Astrocyte of the spinal cord (primary cell): Measurements from ENCODE around the gene CASZ1.
A peak's percentile ranks its signal among the peaks of the same experiment; 100 is the strongest.

Source experiments
- DNase-seq: peaks from one replicate; pipeline ENCODE4 v3.0.0; 2011; ENCODE audit warnings: low read depth, low spot score
- H3K4me3 ChIP-seq: 2 replicates; pipeline ENCODE4 v1.5.1; 2011; ENCODE audit warnings: low read depth, mild to moderate bottlenecking, low read length, moderate library complexity
- in situ Hi-C: cut with HindIII; loops from 2 replicates; pipeline ENCODE4 v1.10.0; 2017; ENCODE audit warnings: low sequenced_read_pairs
- TF ChIP-seq, protein P1 (sequence below): IDR thresholded peaks from 2 replicates; pipeline ENCODE4 v1.5.1; 2012; ENCODE audit warnings: low read depth, mild to moderate bottlenecking, low read length, inconsistent platforms

Gene CASZ1

DNA sequence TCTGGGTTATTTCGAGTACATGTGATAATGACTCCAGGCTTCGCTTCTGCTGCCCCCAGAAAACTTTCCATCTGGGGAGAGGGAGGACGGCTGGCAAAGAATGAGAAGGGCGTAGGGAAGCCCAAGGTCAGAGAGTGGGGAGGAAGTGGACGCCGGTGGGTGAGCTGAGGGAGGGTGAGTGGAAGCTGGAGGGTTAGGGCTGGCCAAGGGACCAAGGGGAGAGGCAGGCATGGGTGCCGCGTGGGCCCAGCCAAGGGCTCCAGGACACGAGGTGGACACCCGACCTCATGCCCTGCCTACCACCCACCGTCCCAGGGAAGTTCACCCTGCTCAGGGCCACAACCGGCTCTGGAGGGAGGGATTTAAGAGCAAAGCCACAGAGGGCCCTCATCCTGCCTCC, 75.8 kb downstream of the CASZ1 start:
- TF ChIP-seq, protein P1, sequence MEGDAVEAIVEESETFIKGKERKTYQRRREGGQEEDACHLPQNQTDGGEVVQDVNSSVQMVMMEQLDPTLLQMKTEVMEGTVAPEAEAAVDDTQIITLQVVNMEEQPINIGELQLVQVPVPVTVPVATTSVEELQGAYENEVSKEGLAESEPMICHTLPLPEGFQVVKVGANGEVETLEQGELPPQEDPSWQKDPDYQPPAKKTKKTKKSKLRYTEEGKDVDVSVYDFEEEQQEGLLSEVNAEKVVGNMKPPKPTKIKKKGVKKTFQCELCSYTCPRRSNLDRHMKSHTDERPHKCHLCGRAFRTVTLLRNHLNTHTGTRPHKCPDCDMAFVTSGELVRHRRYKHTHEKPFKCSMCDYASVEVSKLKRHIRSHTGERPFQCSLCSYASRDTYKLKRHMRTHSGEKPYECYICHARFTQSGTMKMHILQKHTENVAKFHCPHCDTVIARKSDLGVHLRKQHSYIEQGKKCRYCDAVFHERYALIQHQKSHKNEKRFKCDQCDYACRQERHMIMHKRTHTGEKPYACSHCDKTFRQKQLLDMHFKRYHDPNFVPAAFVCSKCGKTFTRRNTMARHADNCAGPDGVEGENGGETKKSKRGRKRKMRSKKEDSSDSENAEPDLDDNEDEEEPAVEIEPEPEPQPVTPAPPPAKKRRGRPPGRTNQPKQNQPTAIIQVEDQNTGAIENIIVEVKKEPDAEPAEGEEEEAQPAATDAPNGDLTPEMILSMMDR = no peak
- no peak overlapping the region for H3K4me3 ChIP-seq
- in situ Hi-C loops = no loop called here
- no peak for DNase-seq

DNA sequence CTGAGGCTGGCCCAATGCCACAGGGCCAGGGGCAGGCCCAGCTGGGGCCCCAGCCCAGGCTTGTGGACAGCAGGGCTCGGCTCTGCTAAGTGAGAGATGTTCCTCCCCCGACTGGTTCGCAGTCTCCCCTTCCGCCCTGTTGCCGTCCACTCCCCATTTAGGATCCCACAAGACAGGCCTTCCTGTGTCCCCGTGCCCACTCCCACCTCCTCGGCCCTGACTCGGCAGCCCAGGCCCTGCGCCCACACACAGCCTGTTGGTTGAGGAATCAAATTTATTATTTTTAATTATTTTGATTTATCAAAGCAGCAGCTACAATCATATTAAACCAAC, 78.4 kb downstream of the CASZ1 start:
- no peak for DNase-seq
- TF ChIP-seq, protein P1 = no peak
- H3K4me3 ChIP-seq = no peak overlapping the region
- in situ Hi-C loops = no loop called here

DNA sequence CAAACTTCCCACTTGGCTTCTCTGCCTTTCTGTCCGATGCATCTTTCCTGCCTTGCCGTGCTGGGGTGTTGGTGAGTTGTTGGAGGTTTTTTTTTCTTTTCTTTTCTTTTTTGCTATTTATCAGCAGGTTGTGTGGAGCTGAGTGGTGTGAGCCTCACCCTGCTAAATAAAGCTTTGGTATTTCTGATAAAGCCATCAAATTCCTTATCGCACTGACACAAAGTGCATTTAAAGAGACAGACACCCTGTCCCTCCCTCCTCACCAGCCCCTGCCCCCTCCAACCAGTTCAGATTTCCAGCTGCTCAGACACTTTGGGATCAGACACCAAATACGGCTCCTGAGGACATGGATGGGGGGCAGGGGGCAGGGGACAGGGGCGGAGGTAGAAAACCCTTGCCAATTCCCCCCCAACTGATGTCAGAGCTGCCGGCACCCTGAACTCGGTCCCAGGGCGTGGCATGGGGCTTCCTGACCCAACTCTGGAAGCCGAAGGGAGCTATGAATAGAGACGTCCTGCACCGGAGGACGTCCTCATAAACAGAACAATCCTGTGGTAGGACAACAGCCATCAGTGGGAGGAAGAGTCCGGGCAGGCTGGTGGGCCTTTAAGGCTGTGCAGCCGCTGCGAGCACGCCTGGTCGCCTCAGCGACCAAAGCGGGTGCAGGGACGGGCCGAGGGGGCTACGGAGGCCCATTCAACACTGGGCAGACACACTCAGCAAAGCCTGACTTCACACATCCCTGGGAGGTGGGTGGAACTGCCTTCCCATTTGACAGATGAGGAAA, 79.0 kb downstream of the CASZ1 start:
- TF ChIP-seq, protein P1 = no peak
- DNase-seq = no peak
- in situ Hi-C loops = no loop called here
- H3K4me3 ChIP-seq = no peak overlapping the region

DNA sequence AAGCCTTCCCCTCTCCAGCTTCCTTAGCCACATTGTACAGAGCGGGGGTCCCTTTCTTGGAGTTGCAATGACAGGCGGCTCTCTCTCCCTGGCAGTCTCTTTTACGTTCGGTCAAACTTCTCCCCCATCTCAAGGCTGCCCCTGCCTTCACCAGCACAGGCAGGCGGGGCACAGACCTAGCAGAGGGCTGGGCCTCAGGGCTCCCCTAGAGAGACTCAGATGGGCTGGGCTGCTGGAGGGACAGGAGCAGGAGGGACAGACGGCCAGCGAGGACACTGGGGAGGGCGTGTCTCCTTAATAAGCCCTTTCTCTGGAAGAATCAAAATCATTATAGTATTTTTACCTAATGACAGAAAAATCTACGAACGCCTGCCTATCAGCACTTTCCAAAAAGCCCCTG, 79.6 kb downstream of the CASZ1 start:
- in situ Hi-C loops = no loop called here
- TF ChIP-seq, protein P1 = no peak
- no peak overlapping the region for H3K4me3 ChIP-seq
- DNase-seq = no peak

DNA sequence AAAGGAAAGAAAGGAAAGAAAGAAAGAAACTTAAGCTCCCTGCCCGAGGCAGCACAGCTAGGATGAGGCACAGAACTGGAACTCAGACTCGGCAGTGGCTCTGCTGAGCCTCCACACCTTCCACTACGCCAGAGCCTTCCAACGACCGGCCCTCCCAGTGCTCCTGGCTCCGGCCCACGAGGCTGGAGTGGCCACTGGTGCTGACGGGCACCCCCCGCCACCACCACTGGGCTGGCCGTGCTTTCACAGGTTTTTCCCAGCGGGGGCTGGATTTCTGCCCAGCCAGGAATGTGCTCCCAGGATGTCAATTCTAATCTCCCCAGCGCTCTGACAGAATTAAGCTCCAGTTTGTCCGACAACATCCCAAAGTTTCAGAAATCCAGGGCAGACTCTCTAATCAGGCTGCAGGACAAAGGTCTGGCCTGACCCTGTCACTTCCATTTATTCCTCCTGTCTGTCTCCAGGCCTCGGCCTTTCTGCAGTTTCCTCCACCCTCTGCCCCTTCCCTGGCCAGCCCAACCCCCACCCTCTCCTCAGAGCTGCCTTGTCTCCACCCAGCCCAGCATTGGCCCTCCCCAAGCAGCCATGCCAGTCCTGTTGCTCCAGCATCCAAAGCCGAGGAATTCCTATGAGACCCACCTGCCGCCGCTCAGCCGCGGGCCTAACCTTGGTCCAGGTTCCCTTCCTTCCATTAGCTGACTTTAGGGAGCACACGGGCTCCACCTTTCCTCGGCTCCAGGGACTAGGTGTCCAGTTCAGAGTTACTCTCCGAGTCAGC, 81.9 kb downstream of the CASZ1 start:
- H3K4me3 ChIP-seq = no peak overlapping the region
- TF ChIP-seq, protein P1 = no peak
- DNase-seq = peak; percentile 4
- in situ Hi-C loops = no loop called here

DNA sequence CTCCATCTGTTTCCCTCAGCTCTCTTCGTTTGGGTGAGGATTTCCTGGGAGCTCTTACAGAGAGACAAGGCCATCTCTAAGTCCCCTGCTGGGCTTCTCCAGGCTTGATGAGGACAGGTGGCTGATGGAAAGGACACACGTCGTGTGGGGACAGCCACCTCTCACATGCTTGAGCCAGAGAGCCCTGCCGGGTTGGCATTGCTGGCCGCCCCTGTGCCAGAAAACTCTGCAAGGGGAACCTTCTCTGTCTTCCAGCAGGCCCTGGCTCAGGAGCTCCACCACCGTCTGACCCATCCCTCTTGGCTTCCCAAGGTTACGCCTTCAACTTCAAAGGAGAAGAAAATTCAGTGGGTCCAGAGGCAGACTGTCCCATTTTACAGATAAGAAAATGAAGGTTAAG, 82.8 kb downstream of the CASZ1 start:
- in situ Hi-C loops = no loop called here
- TF ChIP-seq, protein P1 = no peak
- H3K4me3 ChIP-seq = no peak overlapping the region
- no peak for DNase-seq
